H1 (cell line): ENCODE data around the gene LTO1. TPM values are rescaled to one million over a fixed set of nuclear protein-coding genes. Genes with fewer than 3 reads are reported as not detected.

Experiments
- CHD2 ChIP-seq: IDR thresholded peaks from 2 replicates; pipeline ENCODE4 v1.6.1; 2012; ENCODE audit warnings: low read length, improper control_type of control experiment
- CHD7 ChIP-seq: fragments of 300-600 bp; sonication (generic); IDR thresholded peaks from 2 replicates; pipeline ENCODE4 v1.7.1; 2012; ENCODE audit warnings: low read length, moderate library complexity, mild to moderate bottlenecking, inconsistent platforms; ENCODE audit not compliant: insufficient replicate concordance
- PHF8 ChIP-seq: fragments of 200-600 bp; sonication (generic); conservative IDR thresholded peaks from 2 replicates; pipeline ENCODE4 v1.7.1; 2012; ENCODE audit warnings: low read depth, mild to moderate bottlenecking, inconsistent platforms, low read length, moderate library complexity
- SAP30 ChIP-seq: fragments of 300-600 bp; sonication (generic); IDR thresholded peaks from 2 replicates; pipeline ENCODE4 v1.7.1; 2012; ENCODE audit warnings: low read length, moderate library complexity, mild to moderate bottlenecking, inconsistent platforms; ENCODE audit not compliant: insufficient read depth, insufficient replicate concordance
- SIN3A ChIP-seq, 2 experiments: IDR thresholded peaks in 1 of 2; conservative IDR thresholded peaks in 1 of 2; 2 replicates each; pipeline ENCODE4 v1.6.1; 2011 to 2012; ENCODE audit warnings: low read length in 2 of 2, improper control_type of control experiment in 1 of 2, low read depth in 1 of 2, mild to moderate bottlenecking in 1 of 2
- SP4 ChIP-seq: IDR thresholded peaks from 2 replicates; pipeline ENCODE4 v1.6.1; 2012; ENCODE audit warnings: low read length, inconsistent platforms
- TAF1 ChIP-seq: IDR thresholded peaks from 2 replicates; pipeline ENCODE4 v1.6.1; 2011; ENCODE audit warnings: mild to moderate bottlenecking, low read depth, low read length
- TAF7 ChIP-seq: optimal IDR thresholded peaks from 2 replicates; pipeline ENCODE3; 2011; ENCODE audit warnings: low read depth, mild to moderate bottlenecking, inconsistent platforms, low read length, moderate library complexity, borderline replicate concordance
- TBP ChIP-seq: IDR thresholded peaks from 2 replicates; pipeline ENCODE4 v1.6.1; 2011; ENCODE audit warnings: low read depth, low read length, improper control_type of control experiment
- YY1 ChIP-seq: IDR thresholded peaks from 2 replicates; pipeline ENCODE4 v1.6.1; 2011; ENCODE audit warnings: low read depth, mild to moderate bottlenecking, low read length
- polyA plus RNA-seq, 7 experiments: library from polyadenylated mRNA; depleted of rRNA in 3 of 7; stranded (reverse) in 5 of 7; unstranded in 2 of 7; fragments of >200 nt in 5 of 7; fragments of 200-250 nt in 2 of 7; gene quantifications; 1 replicate in 5 of 7; 2 replicates in 1 of 7; 4 replicates in 1 of 7; pipeline versions ENCODE4 v1.2.1 to v1.2.3, GENCODE V29; 2011 to 2013; ENCODE audit warnings: missing spikeins in 2 of 7, mixed read lengths in 2 of 7
- total RNA-seq: library from RNA; stranded (reverse); fragmentation: NEBNext Ultra II Directional; extraction: Animal tissue kit (Norgen Biotek cat#: 25700); gene quantifications from 2 replicates; pipeline ENCODE4 v1.2.1, GENCODE V29; 2021

Gene LTO1
- total and polyA plus RNA-seq, 2 of the 8 experiments (the other 6 are each of a cell fraction or from before 2014, with no cell fraction given): 15.4 to 21.3 TPM

GRCh38 chr11:69640995-69641581, 34.1 kb downstream of the LTO1 start, which contains the start of gene CCND1 (continued):
- TF ChIP-seq CHD7 (no peak), SAP30 (peak; percentile 74), TAF1 (peak; percentile 98), SIN3A (conservative IDR thresholded peaks at IDR 0.05 in 1 of 2, IDR thresholded peaks at IDR 0.05 in 1 of 2; ENCODE audit: low read depth in 1 of 2, low read length in 2 of 2) (peak in 1 of 2 experiments; percentile 55; a peak in 1 of 4 replicates), TAF7 (peak; percentile 98), TBP (peak; percentile 96), PHF8 (peak; percentile 50), YY1 (peak; percentile 40; the same call in 1 of the 2 replicates), SP4 (no peak), CHD2 (no peak)
